PFSK-1 (cell line): Measurements from ENCODE around the gene FAM118B.

Experiments used
- POLR2AphosphoS5 ChIP-seq: IDR thresholded peaks from 2 replicates; pipeline ENCODE4 v1.6.1; 2012; ENCODE audit warnings: low read depth, mild to moderate bottlenecking, control low read depth, low read length, moderate library complexity
- TAF1 ChIP-seq: IDR thresholded peaks from 2 replicates; pipeline ENCODE4 v1.6.1; 2012; ENCODE audit warnings: low read length, control low read depth, borderline replicate concordance; ENCODE audit not compliant: insufficient read depth
- TF ChIP-seq, protein P1 (sequence below), 2 experiments: IDR thresholded peaks; 2 replicates each; pipeline versions ENCODE4 v1.6.1 to v1.8.0; 2011 to 2012; ENCODE audit warnings: low read depth in 2 of 2, low read length in 2 of 2, control low read depth in 1 of 2, inconsistent platforms in 1 of 2, mild to moderate bottlenecking in 1 of 2, moderate library complexity in 1 of 2; ENCODE audit not compliant: insufficient read depth in 1 of 2

DNA sequence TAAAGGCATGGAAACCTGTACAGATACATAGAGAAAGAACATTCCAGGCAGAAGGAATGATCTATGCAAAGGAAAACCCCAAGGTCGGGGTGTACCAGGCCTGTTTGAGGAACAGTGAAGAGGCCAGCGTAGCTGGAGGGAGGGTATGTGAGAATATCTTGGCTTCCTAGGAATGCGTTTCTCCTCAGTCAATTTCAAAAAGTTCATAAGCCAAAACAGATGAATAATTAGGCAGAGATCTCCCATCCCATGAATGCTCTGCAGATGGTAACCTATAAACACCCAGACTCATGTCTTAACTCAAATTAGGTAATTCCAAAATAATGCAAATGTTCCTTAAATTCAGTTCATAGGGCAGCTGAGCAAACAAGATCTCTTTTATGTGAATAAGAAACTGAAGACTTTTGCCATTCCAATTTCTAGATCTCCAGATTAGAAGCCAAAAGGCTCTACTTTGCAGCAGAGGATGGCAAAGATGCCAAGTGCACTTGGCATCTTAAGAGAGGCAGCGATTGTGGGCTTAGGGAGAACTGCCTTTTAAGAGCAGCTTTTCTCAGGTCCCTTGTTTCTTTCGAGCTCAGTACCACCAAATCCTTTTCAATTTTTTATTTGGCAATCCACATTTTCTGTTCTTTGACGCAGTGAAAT lies 13.2 kb downstream of the FAM118B start:
- TF ChIP-seq TAF1 (no peak), POLR2AphosphoS5 (no peak)
- TF ChIP-seq, protein P1, sequence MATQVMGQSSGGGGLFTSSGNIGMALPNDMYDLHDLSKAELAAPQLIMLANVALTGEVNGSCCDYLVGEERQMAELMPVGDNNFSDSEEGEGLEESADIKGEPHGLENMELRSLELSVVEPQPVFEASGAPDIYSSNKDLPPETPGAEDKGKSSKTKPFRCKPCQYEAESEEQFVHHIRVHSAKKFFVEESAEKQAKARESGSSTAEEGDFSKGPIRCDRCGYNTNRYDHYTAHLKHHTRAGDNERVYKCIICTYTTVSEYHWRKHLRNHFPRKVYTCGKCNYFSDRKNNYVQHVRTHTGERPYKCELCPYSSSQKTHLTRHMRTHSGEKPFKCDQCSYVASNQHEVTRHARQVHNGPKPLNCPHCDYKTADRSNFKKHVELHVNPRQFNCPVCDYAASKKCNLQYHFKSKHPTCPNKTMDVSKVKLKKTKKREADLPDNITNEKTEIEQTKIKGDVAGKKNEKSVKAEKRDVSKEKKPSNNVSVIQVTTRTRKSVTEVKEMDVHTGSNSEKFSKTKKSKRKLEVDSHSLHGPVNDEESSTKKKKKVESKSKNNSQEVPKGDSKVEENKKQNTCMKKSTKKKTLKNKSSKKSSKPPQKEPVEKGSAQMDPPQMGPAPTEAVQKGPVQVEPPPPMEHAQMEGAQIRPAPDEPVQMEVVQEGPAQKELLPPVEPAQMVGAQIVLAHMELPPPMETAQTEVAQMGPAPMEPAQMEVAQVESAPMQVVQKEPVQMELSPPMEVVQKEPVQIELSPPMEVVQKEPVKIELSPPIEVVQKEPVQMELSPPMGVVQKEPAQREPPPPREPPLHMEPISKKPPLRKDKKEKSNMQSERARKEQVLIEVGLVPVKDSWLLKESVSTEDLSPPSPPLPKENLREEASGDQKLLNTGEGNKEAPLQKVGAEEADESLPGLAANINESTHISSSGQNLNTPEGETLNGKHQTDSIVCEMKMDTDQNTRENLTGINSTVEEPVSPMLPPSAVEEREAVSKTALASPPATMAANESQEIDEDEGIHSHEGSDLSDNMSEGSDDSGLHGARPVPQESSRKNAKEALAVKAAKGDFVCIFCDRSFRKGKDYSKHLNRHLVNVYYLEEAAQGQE (IDR thresholded peaks at IDR 0.05; ENCODE audit: insufficient read depth in 1 of 2, low read depth in 2 of 2, low read length in 2 of 2) = no peak
